Measurements from ENCODE around the gene GATA5. TPM values are rescaled to one million over a fixed set of nuclear protein-coding genes. Genes with fewer than 3 reads are reported as not detected.

Gene GATA5
- 0.05 TPM for total RNA-seq
- polyA plus RNA-seq = 0.07 TPM
- long read RNA-seq, donor 1 = 0 reads
- long read RNA-seq, donor 2 = 0 reads
- long read RNA-seq, donor 3 = 0 reads
- long read RNA-seq, donor 4, partial matches to known transcripts = 0 of 1 reads
- long read RNA-seq, donor 4, other reads (novel, unspliced or antisense) = 0 of 1 reads
- long read RNA-seq, donor 5 = 0 reads
- long read RNA-seq, donor 6 = 0 reads
- long read RNA-seq, donor 7 = 0 reads
- long read RNA-seq, donor 8 = 0 reads
- long read RNA-seq, donor 9 = 0 reads
- long read RNA-seq, donor 10 = 0 reads

GRCh38 chr20:62475772-62476055 is at the start of gene GATA5:
TSS of gene GATA5 (minus strand) at chr20:62475995. CDS start at chr20:62475521, 474 bp downstream.
- no peak within 1 kb of the TSS for H3K4me3 ChIP-seq (ENCODE audit: low read length in 2 of 2)
- DNase-seq (ENCODE audit: low read depth in 6 of 9, low spot score in 9 of 9) = no peak
- H3K36me3 ChIP-seq (ENCODE audit: control insufficient read depth in 2 of 2, insufficient read depth in 2 of 2, low read length in 1 of 2) = no peaks in the 10 kb centered on the region
- H3K9me3 ChIP-seq (ENCODE audit: control insufficient read depth in 2 of 2, insufficient read depth in 1 of 2, low read length in 1 of 2) = no peaks in the 10 kb centered on the region
- no peak within 1 kb of the TSS for H3K27ac ChIP-seq (ENCODE audit: low read depth in 1 of 2, low read length in 1 of 2)
- H3K27me3 ChIP-seq (ENCODE audit: control insufficient read depth in 2 of 2, insufficient read depth in 1 of 2, low read length in 1 of 2) = peaks cover 82 to 91% of the 10 kb centered on the region in 2 donors
- WGBS = 2% methylated on average over 37 of the region's 37 CpGs
- no peaks in the 10 kb centered on the region for H3K4me1 ChIP-seq (ENCODE audit: control insufficient read depth in 2 of 2, insufficient read depth in 2 of 2, low read length in 2 of 2)

GRCh38 chr20:62525014-62525413 is 49.2 kb upstream of the GATA5 start:
- 70% methylated on average over 15 of the region's 15 CpGs for WGBS
- no peak overlapping the region for H3K4me3 ChIP-seq (ENCODE audit: low read length in 2 of 2)
- H3K27ac ChIP-seq (ENCODE audit: low read depth in 1 of 2, low read length in 1 of 2) = no peak overlapping the region
- no peaks in the 10 kb centered on the region for H3K36me3 ChIP-seq (ENCODE audit: control insufficient read depth in 2 of 2, insufficient read depth in 2 of 2, low read length in 1 of 2)
- H3K27me3 ChIP-seq (ENCODE audit: control insufficient read depth in 2 of 2, insufficient read depth in 1 of 2, low read length in 1 of 2) = peaks cover 3 to 19% of the 10 kb centered on the region in 2 donors
- peaks cover 0 to 2% of the 10 kb centered on the region in 2 donors for H3K9me3 ChIP-seq (ENCODE audit: control insufficient read depth in 2 of 2, insufficient read depth in 1 of 2, low read length in 1 of 2)
- H3K4me1 ChIP-seq (ENCODE audit: control insufficient read depth in 2 of 2, insufficient read depth in 2 of 2, low read length in 2 of 2) = peaks cover 0 to 19% of the 10 kb centered on the region in 2 donors
- DNase-seq (ENCODE audit: low read depth in 6 of 9, low spot score in 9 of 9) = no peak

- peaks cover 0 to 19% of the 10 kb centered on the region in 2 donors for H3K4me1 ChIP-seq (ENCODE audit: control insufficient read depth in 2 of 2, insufficient read depth in 2 of 2, low read length in 2 of 2)
- H3K4me3 ChIP-seq (ENCODE audit: low read length in 2 of 2) = no peak overlapping the region
- no peaks in the 10 kb centered on the region for H3K36me3 ChIP-seq (ENCODE audit: control insufficient read depth in 2 of 2, insufficient read depth in 2 of 2, low read length in 1 of 2)
- DNase-seq (ENCODE audit: low read depth in 6 of 9, low spot score in 9 of 9) = peak in 5 of 9 donors; percentile 36 to 86 (median 73)
- no peak overlapping the region for H3K27ac ChIP-seq (ENCODE audit: low read depth in 1 of 2, low read length in 1 of 2)
- H3K27me3 ChIP-seq (ENCODE audit: control insufficient read depth in 2 of 2, insufficient read depth in 1 of 2, low read length in 1 of 2) = peaks cover 3 to 19% of the 10 kb centered on the region in 2 donors
- peaks cover 0 to 2% of the 10 kb centered on the region in 2 donors for H3K9me3 ChIP-seq (ENCODE audit: control insufficient read depth in 2 of 2, insufficient read depth in 1 of 2, low read length in 1 of 2)
- WGBS = 38% methylated on average over 10 of the region's 10 CpGs
Observed at GRCh38 chr20:62524505-62524911, 48.7 kb upstream of the GATA5 start.

- peaks cover 0 to 19% of the 10 kb centered on the region in 2 donors for H3K4me1 ChIP-seq (ENCODE audit: control insufficient read depth in 2 of 2, insufficient read depth in 2 of 2, low read length in 2 of 2)
- 73% methylated on average over 26 of the region's 26 CpGs for WGBS
- peak in 8 of 9 donors; percentile 46 to 87 (median 78) for DNase-seq (ENCODE audit: low read depth in 6 of 9, low spot score in 9 of 9)
- H3K36me3 ChIP-seq (ENCODE audit: control insufficient read depth in 2 of 2, insufficient read depth in 2 of 2, low read length in 1 of 2) = no peaks in the 10 kb centered on the region
- H3K27ac ChIP-seq (ENCODE audit: low read depth in 1 of 2, low read length in 1 of 2) = no peak overlapping the region
- no peak overlapping the region for H3K4me3 ChIP-seq (ENCODE audit: low read length in 2 of 2)
- peaks cover 3 to 19% of the 10 kb centered on the region in 2 donors for H3K27me3 ChIP-seq (ENCODE audit: control insufficient read depth in 2 of 2, insufficient read depth in 1 of 2, low read length in 1 of 2)
- H3K9me3 ChIP-seq (ENCODE audit: control insufficient read depth in 2 of 2, insufficient read depth in 1 of 2, low read length in 1 of 2) = peaks cover 0 to 2% of the 10 kb centered on the region in 2 donors
Observed at GRCh38 chr20:62523473-62524203, 47.8 kb upstream of the GATA5 start.

GRCh38 chr20:62522748-62523396 is 47.1 kb upstream of the GATA5 start:
- DNase-seq (ENCODE audit: low read depth in 6 of 9, low spot score in 9 of 9) = no peak
- H3K9me3 ChIP-seq (ENCODE audit: control insufficient read depth in 2 of 2, insufficient read depth in 1 of 2, low read length in 1 of 2) = peaks cover 0 to 2% of the 10 kb centered on the region in 2 donors
- peaks cover 3 to 19% of the 10 kb centered on the region in 2 donors for H3K27me3 ChIP-seq (ENCODE audit: control insufficient read depth in 2 of 2, insufficient read depth in 1 of 2, low read length in 1 of 2)
- peaks cover 0 to 19% of the 10 kb centered on the region in 2 donors for H3K4me1 ChIP-seq (ENCODE audit: control insufficient read depth in 2 of 2, insufficient read depth in 2 of 2, low read length in 2 of 2)
- H3K36me3 ChIP-seq (ENCODE audit: control insufficient read depth in 2 of 2, insufficient read depth in 2 of 2, low read length in 1 of 2) = no peaks in the 10 kb centered on the region
- no peak overlapping the region for H3K27ac ChIP-seq (ENCODE audit: low read depth in 1 of 2, low read length in 1 of 2)
- WGBS = 88% methylated on average over 18 of the region's 18 CpGs
- H3K4me3 ChIP-seq (ENCODE audit: low read length in 2 of 2) = no peak overlapping the region

GRCh38 chr20:62519826-62520225 is 44.0 kb upstream of the GATA5 start:
- Histone ChIP-seq H3K27ac (ENCODE audit: low read depth in 1 of 2, low read length in 1 of 2) (no peak overlapping the region), H3K9me3 (ENCODE audit: control insufficient read depth in 2 of 2, insufficient read depth in 1 of 2, low read length in 1 of 2) (no peaks in the 10 kb centered on the region), H3K4me1 (ENCODE audit: control insufficient read depth in 2 of 2, insufficient read depth in 2 of 2, low read length in 2 of 2) (peaks cover 0 to 13% of the 10 kb centered on the region in 2 donors), H3K27me3 (ENCODE audit: control insufficient read depth in 2 of 2, insufficient read depth in 1 of 2, low read length in 1 of 2) (peaks cover under 1 to 11% of the 10 kb centered on the region in 2 donors), H3K36me3 (ENCODE audit: control insufficient read depth in 2 of 2, insufficient read depth in 2 of 2, low read length in 1 of 2) (no peaks in the 10 kb centered on the region), H3K4me3 (ENCODE audit: low read length in 2 of 2) (no peak overlapping the region)
- DNase-seq (ENCODE audit: low read depth in 6 of 9, low spot score in 9 of 9) = no peak
- WGBS = 95% methylated on average over 13 of the region's 13 CpGs

GRCh38 chr20:62518911-62519310 is 43.1 kb upstream of the GATA5 start:
- Histone ChIP-seq H3K36me3 (ENCODE audit: control insufficient read depth in 2 of 2, insufficient read depth in 2 of 2, low read length in 1 of 2) (no peaks in the 10 kb centered on the region), H3K4me1 (ENCODE audit: control insufficient read depth in 2 of 2, insufficient read depth in 2 of 2, low read length in 2 of 2) (peaks cover 0 to 6% of the 10 kb centered on the region in 2 donors), H3K9me3 (ENCODE audit: control insufficient read depth in 2 of 2, insufficient read depth in 1 of 2, low read length in 1 of 2) (no peaks in the 10 kb centered on the region), H3K27ac (ENCODE audit: low read depth in 1 of 2, low read length in 1 of 2) (no peak overlapping the region), H3K4me3 (ENCODE audit: low read length in 2 of 2) (no peak overlapping the region), H3K27me3 (ENCODE audit: control insufficient read depth in 2 of 2, insufficient read depth in 1 of 2, low read length in 1 of 2) (peaks cover 0 to 11% of the 10 kb centered on the region in 2 donors)
- 92% methylated on average over 18 of the region's 18 CpGs for WGBS
- DNase-seq (ENCODE audit: low read depth in 6 of 9, low spot score in 9 of 9) = no peak

- no peak for DNase-seq (ENCODE audit: low read depth in 6 of 9, low spot score in 9 of 9)
- WGBS = 89% methylated on average over 15 of the region's 15 CpGs
- peaks cover 0 to 14% of the 10 kb centered on the region in 2 donors for H3K27me3 ChIP-seq (ENCODE audit: control insufficient read depth in 2 of 2, insufficient read depth in 1 of 2, low read length in 1 of 2)
Observed at GRCh38 chr20:62517901-62518610, 42.3 kb upstream of the GATA5 start.

More at GRCh38 chr20:62517901-62518610, 42.3 kb upstream of the GATA5 start:
- no peaks in the 10 kb centered on the region for H3K9me3 ChIP-seq (ENCODE audit: control insufficient read depth in 2 of 2, insufficient read depth in 1 of 2, low read length in 1 of 2)
- H3K4me3 ChIP-seq (ENCODE audit: low read length in 2 of 2) = no peak overlapping the region
- no peak overlapping the region for H3K27ac ChIP-seq (ENCODE audit: low read depth in 1 of 2, low read length in 1 of 2)
- peaks cover 0 to 7% of the 10 kb centered on the region in 2 donors for H3K4me1 ChIP-seq (ENCODE audit: control insufficient read depth in 2 of 2, insufficient read depth in 2 of 2, low read length in 2 of 2)
- no peaks in the 10 kb centered on the region for H3K36me3 ChIP-seq (ENCODE audit: control insufficient read depth in 2 of 2, insufficient read depth in 2 of 2, low read length in 1 of 2)
